Parathyroid adenoma (tissue), 2 donors: ENCODE measurements around the gene PGPEP1.

Source experiments
- H2AFZ ChIP-seq: fragments of 300-600 bp; sonication (generic); one replicate; pipeline ENCODE4 v1.7.0; 2017; ENCODE audit warnings: antibody characterized with exemption, mild to moderate bottlenecking
- H3K27ac ChIP-seq: fragments of 300-600 bp; sonication (generic); one replicate; pipeline ENCODE4 v1.7.0; 2017
- H3K27me3 ChIP-seq: fragments of 300-600 bp; sonication (generic); one replicate; pipeline ENCODE4 v1.7.0; 2017; ENCODE audit warnings: low read length; ENCODE audit not compliant: control insufficient read depth, insufficient read depth
- H3K36me3 ChIP-seq: fragments of 300-600 bp; sonication (generic); one replicate; pipeline ENCODE4 v1.7.0; 2017; ENCODE audit warnings: low read length; ENCODE audit not compliant: control insufficient read depth, insufficient read depth
- H3K4me1 ChIP-seq: fragments of 300-600 bp; sonication (generic); one replicate; pipeline ENCODE4 v1.7.0; 2017; ENCODE audit warnings: control low read depth
- H3K4me2 ChIP-seq: fragments of 300-600 bp; sonication (generic); one replicate; pipeline ENCODE4 v1.7.0; 2017; ENCODE audit warnings: low read length
- H3K4me3 ChIP-seq: fragments of 300-600 bp; sonication (generic); one replicate; pipeline ENCODE4 v1.7.0; 2017; ENCODE audit warnings: low read depth, low read length
- H3K79me2 ChIP-seq: fragments of 300-600 bp; sonication (generic); one replicate; pipeline ENCODE4 v1.7.0; 2017; ENCODE audit warnings: control low read depth
- H3K9ac ChIP-seq: fragments of 300-600 bp; sonication (generic); one replicate; pipeline ENCODE4 v1.7.0; 2017; ENCODE audit warnings: mild to moderate bottlenecking
- H3K9me3 ChIP-seq: fragments of 300-600 bp; sonication (generic); one replicate; pipeline ENCODE4 v1.7.0; 2017; ENCODE audit warnings: low read length; ENCODE audit not compliant: control insufficient read depth
- TF ChIP-seq, protein P1 (sequence below): fragments of 300-600 bp; sonication (generic); IDR thresholded peaks from one replicate; pipeline ENCODE4 v1.7.0; 2017; ENCODE audit warnings: antibody characterized with exemption, mild to moderate bottlenecking
- donor health status: primary hyperparathyroidism.

The PGPEP1 gene

GRCh38 chr19:18406749-18407148 lies 66.4 kb downstream of the PGPEP1 start:
- no peaks in the 10 kb centered on the region for H3K27me3 ChIP-seq
- H3K9me3 ChIP-seq: no peaks in the 10 kb centered on the region
- no peak overlapping the region for H2AFZ ChIP-seq
- H3K27ac ChIP-seq: no peak overlapping the region
- TF ChIP-seq, protein P1, sequence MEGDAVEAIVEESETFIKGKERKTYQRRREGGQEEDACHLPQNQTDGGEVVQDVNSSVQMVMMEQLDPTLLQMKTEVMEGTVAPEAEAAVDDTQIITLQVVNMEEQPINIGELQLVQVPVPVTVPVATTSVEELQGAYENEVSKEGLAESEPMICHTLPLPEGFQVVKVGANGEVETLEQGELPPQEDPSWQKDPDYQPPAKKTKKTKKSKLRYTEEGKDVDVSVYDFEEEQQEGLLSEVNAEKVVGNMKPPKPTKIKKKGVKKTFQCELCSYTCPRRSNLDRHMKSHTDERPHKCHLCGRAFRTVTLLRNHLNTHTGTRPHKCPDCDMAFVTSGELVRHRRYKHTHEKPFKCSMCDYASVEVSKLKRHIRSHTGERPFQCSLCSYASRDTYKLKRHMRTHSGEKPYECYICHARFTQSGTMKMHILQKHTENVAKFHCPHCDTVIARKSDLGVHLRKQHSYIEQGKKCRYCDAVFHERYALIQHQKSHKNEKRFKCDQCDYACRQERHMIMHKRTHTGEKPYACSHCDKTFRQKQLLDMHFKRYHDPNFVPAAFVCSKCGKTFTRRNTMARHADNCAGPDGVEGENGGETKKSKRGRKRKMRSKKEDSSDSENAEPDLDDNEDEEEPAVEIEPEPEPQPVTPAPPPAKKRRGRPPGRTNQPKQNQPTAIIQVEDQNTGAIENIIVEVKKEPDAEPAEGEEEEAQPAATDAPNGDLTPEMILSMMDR: no peak
- no peak overlapping the region for H3K4me3 ChIP-seq
- no peak overlapping the region for H3K4me2 ChIP-seq
- H3K4me1 ChIP-seq: peaks cover 3% of the 10 kb centered on the region
- no peaks in the 10 kb centered on the region for H3K79me2 ChIP-seq
- H3K36me3 ChIP-seq: no peaks in the 10 kb centered on the region
- no peak overlapping the region for H3K9ac ChIP-seq

DNA sequence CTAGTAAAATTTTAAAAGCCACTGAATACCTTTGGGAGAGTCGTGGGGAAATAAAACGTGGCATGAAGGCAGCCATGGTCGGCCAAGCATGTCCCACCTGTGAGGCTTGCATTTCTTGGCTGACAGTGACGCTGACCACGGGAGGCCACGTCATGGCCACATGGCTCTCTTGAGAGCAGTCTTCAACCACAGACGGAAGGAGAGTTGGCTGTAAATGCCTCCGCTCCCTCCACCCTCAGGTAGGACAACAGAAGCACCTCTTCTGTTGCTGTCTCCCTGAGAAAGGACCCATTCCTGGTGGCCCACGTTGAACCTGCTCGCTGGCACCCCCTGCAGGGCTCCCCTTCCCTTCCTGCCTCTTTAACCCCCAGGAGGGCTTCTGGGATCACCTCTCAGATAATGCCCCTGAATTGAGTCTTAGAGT lies 67.7 kb downstream of the PGPEP1 start:
- H3K27ac ChIP-seq: no peak overlapping the region
- H3K4me1 ChIP-seq: peaks cover 3% of the 10 kb centered on the region
- H3K79me2 ChIP-seq: no peaks in the 10 kb centered on the region
- H3K9ac ChIP-seq: no peak overlapping the region
- H3K4me2 ChIP-seq: no peak overlapping the region
- TF ChIP-seq, protein P1: peak; percentile 47
- H2AFZ ChIP-seq: peak overlapping the region; percentile 50
- H3K9me3 ChIP-seq: no peaks in the 10 kb centered on the region
- no peak overlapping the region for H3K4me3 ChIP-seq
- no peaks in the 10 kb centered on the region for H3K27me3 ChIP-seq
- H3K36me3 ChIP-seq: no peaks in the 10 kb centered on the region

GRCh38 chr19:18412610-18413239 lies 72.3 kb downstream of the PGPEP1 start:
- Histone ChIP-seq H3K9ac (no peak overlapping the region), H3K79me2 (no peaks in the 10 kb centered on the region), H3K9me3 (no peaks in the 10 kb centered on the region), H3K36me3 (no peaks in the 10 kb centered on the region), H3K4me3 (no peak overlapping the region), H3K4me1 (peaks cover 12% of the 10 kb centered on the region), H3K27me3 (no peaks in the 10 kb centered on the region), H3K4me2 (no peak overlapping the region), H2AFZ (no peak overlapping the region), H3K27ac (no peak overlapping the region)
- TF ChIP-seq, protein P1: no peak

DNA sequence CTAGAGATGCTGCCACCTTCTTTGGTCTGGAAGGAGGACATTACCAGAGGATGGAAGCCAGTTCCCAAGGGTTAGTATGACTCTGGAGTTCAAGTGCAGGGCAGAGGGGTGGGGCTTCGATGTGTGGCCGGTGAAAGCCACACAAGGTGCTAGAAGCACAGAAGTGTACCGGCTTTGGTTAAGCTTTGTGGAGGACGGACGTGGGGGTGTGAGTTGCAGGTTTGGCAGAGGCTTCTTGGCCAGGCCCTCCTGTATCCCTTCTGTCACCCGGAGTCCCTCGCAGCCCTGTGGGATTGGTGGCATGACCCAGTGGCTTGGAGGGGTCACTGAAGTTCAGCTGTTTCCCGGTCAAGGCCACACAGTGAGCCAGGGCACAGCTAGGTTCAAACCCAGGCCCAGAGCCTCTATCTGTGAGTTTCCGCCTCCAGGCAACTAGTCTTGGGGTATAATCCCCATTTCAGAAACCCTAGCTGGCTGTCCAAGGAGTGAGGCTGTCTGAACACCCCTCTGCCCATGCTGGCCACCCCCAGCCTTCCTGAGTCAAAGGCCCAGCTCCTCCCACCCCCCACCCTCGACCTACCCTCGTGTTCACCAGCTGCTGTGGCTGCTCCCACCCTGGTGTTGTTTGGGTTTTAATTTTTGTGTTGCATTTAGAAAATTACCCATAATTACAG lies 74.2 kb downstream of the PGPEP1 start:
- Histone ChIP-seq H3K9me3 (no peaks in the 10 kb centered on the region), H3K4me1 (peaks cover 20% of the 10 kb centered on the region), H3K27ac (peak overlapping the region; percentile 88), H3K4me2 (no peak overlapping the region), H3K36me3 (no peaks in the 10 kb centered on the region), H3K79me2 (no peaks in the 10 kb centered on the region), H3K27me3 (no peaks in the 10 kb centered on the region), H3K9ac (no peak overlapping the region), H2AFZ (peak overlapping the region; percentile 7), H3K4me3 (no peak overlapping the region)
- TF ChIP-seq, protein P1: no peak
